ENCODE measurements around the gene RIMBP2.

DNA sequence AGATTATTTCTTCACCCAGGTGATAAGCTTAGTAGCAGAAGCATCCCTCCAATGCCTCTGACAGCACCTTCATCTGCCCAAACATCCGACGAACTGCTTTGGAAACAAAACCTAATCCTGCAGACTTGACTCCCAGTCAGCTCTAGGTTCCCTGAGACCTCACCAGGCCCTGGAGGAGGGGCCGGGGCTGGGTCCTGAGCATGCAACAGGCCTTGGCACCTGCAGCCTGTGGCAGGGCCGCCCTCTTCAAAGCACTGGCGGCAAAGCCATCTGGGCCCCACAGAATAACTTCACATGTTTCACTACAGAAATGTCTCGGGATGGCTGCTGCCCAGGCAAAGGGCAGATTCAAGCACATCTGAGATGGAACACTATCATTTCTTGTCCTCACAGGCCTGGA lies 245.1 kb downstream of the RIMBP2 start:
- TF ChIP-seq, protein P1, sequence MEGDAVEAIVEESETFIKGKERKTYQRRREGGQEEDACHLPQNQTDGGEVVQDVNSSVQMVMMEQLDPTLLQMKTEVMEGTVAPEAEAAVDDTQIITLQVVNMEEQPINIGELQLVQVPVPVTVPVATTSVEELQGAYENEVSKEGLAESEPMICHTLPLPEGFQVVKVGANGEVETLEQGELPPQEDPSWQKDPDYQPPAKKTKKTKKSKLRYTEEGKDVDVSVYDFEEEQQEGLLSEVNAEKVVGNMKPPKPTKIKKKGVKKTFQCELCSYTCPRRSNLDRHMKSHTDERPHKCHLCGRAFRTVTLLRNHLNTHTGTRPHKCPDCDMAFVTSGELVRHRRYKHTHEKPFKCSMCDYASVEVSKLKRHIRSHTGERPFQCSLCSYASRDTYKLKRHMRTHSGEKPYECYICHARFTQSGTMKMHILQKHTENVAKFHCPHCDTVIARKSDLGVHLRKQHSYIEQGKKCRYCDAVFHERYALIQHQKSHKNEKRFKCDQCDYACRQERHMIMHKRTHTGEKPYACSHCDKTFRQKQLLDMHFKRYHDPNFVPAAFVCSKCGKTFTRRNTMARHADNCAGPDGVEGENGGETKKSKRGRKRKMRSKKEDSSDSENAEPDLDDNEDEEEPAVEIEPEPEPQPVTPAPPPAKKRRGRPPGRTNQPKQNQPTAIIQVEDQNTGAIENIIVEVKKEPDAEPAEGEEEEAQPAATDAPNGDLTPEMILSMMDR (conservative IDR thresholded peaks at IDR 0.05 in 1 of 2, IDR thresholded peaks at IDR 0.05 in 1 of 2; ENCODE audit: extremely low read depth in 1 of 2, insufficient read depth in 1 of 2, low read depth in 1 of 2, low read length in 2 of 2), result no peak
- TF ChIP-seq EZH2 (IDR thresholded peaks at IDR 0.05; ENCODE audit: borderline replicate concordance, low read length), result no peak
